SK-N-SH (cell line): ENCODE measurements around the gene OXSR1. TPM values are rescaled to one million over a fixed set of nuclear protein-coding genes. Genes with fewer than 3 reads are reported as not detected.

ENCODE experiments used
- CTCF ChIA-PET: fragments of 300-600, 350-600 bp; formaldehyde crosslinking; extraction: SDS; loops from one replicate; lab custom pipeline; 2021; lab: Yijun Ruan, JAX
- POLR2A ChIA-PET: fragments of 350-600 bp; sonication (Branson Sonifier 250); formaldehyde crosslinking; extraction: SDS; loops from one replicate; lab custom pipeline; 2020; ENCODE audit warnings: antibody characterized with exemption, inconsistent platforms; lab: Yijun Ruan, JAX
- DNase-seq: peaks from one replicate; pipeline ENCODE4 v3.0.0; 2012
- H2AFZ ChIP-seq: fragments of 200-600 bp; sonication (generic); 2 replicates; pipeline ENCODE4 v1.8.1; 2016; ENCODE audit warnings: antibody characterized with exemption, mild to moderate bottlenecking, low read depth
- H3F3A ChIP-seq: fragments of 200-600 bp; sonication (generic); replicated peaks from 2 replicates; pipeline ENCODE3; 2016; ENCODE audit warnings: antibody characterized with exemption, mild to moderate bottlenecking; ENCODE audit not compliant: insufficient read depth
- H3K27ac ChIP-seq, 2 experiments: fragments of 200-500 bp in 1 of 2; fragments of 200-600 bp in 1 of 2; sonication (Bioruptor generic) in 1 of 2; sonication (generic), shearing (Covaris generic) in 1 of 2; 2 replicates each; pipeline versions ENCODE4 v1.5.1 to v1.6.1; 2014 to 2016; ENCODE audit warnings: low read depth in 2 of 2, inconsistent platforms in 1 of 2, low read length in 1 of 2, mild to moderate bottlenecking in 1 of 2, mixed read lengths in 1 of 2
- H3K27me3 ChIP-seq: fragments of 200-600 bp; sonication (generic), shearing (Covaris generic); 2 replicates; pipeline ENCODE4 v1.6.1; 2016; ENCODE audit warnings: mixed run types; ENCODE audit not compliant: insufficient read depth
- H3K36me3 ChIP-seq, 2 experiments: fragments of 200-500 bp in 1 of 2; fragments of 200-600 bp in 1 of 2; sonication (Bioruptor generic) in 1 of 2; sonication (generic) in 1 of 2; replicated peaks in 1 of 2; 2 replicates each; pipeline versions ENCODE3 to v1.5.1; 2014 to 2016; ENCODE audit warnings: low read length in 1 of 2, mild to moderate bottlenecking in 1 of 2; ENCODE audit not compliant: insufficient read depth in 2 of 2, control insufficient read depth in 1 of 2
- H3K4me1 ChIP-seq, 2 experiments: fragments of 200-500 bp in 1 of 2; fragments of 200-600 bp in 1 of 2; sonication (Bioruptor generic) in 1 of 2; sonication (generic), shearing (Covaris generic) in 1 of 2; 2 replicates each; pipeline versions ENCODE4 v1.5.1 to v1.6.1; 2014 to 2016; ENCODE audit warnings: low read depth in 1 of 2, low read length in 1 of 2, mixed run types in 1 of 2; ENCODE audit not compliant: insufficient read depth in 2 of 2, control insufficient read depth in 1 of 2
- H3K4me2 ChIP-seq: fragments of 200-600 bp; sonication (generic), shearing (Covaris generic); 2 replicates; pipeline ENCODE4 v1.6.1; 2017; ENCODE audit warnings: mixed run types
- H3K4me3 ChIP-seq, 2 experiments: fragments of 200-500 bp in 1 of 2; fragments of 200-600 bp in 1 of 2; sonication (Bioruptor generic) in 1 of 2; sonication (generic), shearing (Covaris generic) in 1 of 2; 2 replicates each; pipeline versions ENCODE4 v1.5.1 to v1.8.1; 2014 to 2016; ENCODE audit warnings: low read depth in 2 of 2, inconsistent platforms in 1 of 2, low read length in 1 of 2, mild to moderate bottlenecking in 1 of 2, mixed read lengths in 1 of 2, moderate library complexity in 1 of 2
- H3K79me2 ChIP-seq: fragments of 200-600 bp; sonication (generic); 2 replicates; pipeline ENCODE4 v1.8.1; 2017; ENCODE audit warnings: mild to moderate bottlenecking; ENCODE audit not compliant: insufficient read depth
- H3K9ac ChIP-seq: fragments of 200-600 bp; sonication (generic); 2 replicates; pipeline ENCODE4 v1.6.1; 2017; ENCODE audit warnings: mixed run types
- H3K9me2 ChIP-seq: fragments of 200-600 bp; sonication (generic); 2 replicates; pipeline ENCODE4 v1.6.1; 2017; ENCODE audit warnings: mixed run types
- H3K9me3 ChIP-seq: fragments of 200-600 bp; sonication (generic); 2 replicates; pipeline ENCODE4 v1.6.1; 2017; ENCODE audit warnings: mixed run types, mild to moderate bottlenecking, moderate library complexity
- H4K20me1 ChIP-seq: fragments of 200-600 bp; sonication (generic); 2 replicates; pipeline ENCODE4 v1.6.1; 2017; ENCODE audit warnings: mild to moderate bottlenecking, mixed run types; ENCODE audit not compliant: insufficient read depth
- CHD2 ChIP-seq: fragments of 150-350 bp; IDR thresholded peaks from 2 replicates; pipeline ENCODE4 v1.6.1; 2018; ENCODE audit warnings: low read length; ENCODE audit not compliant: partially characterized antibody
- ELF1 ChIP-seq: IDR thresholded peaks from 2 replicates; pipeline ENCODE4 v1.4.0; 2012
- EZH2phosphoT487 ChIP-seq: fragments of 200-600 bp; sonication (generic); IDR thresholded peaks from 2 replicates; pipeline ENCODE4 v1.6.1; 2017; ENCODE audit warnings: low read depth, mixed run types, mild to moderate bottlenecking, antibody characterized with exemption, moderate library complexity, borderline replicate concordance
- FOXJ3 ChIP-seq: sonication (generic); formaldehyde crosslinking; IDR thresholded peaks from 2 replicates; pipeline ENCODE4 v1.5.1; 2020; ENCODE audit warnings: mild to moderate bottlenecking, missing genetic modification reagents
- GABPA ChIP-seq: IDR thresholded peaks from 2 replicates; pipeline ENCODE4 v1.4.0; 2012; ENCODE audit warnings: low read depth, mild to moderate bottlenecking
- GATA2 ChIP-seq: sonication (generic); formaldehyde crosslinking; IDR thresholded peaks from 2 replicates; pipeline ENCODE4 v1.5.0; 2020; ENCODE audit warnings: mild to moderate bottlenecking, missing genetic modification reagents
- JUND ChIP-seq: IDR thresholded peaks from 2 replicates; pipeline ENCODE4 v1.4.0; 2012
- NFIC ChIP-seq: IDR thresholded peaks from 2 replicates; pipeline ENCODE4 v1.4.0; 2012; ENCODE audit warnings: borderline replicate concordance
- RAD21 ChIP-seq: IDR thresholded peaks from 2 replicates; pipeline ENCODE4 v1.6.1; 2012; ENCODE audit warnings: mild to moderate bottlenecking, low read length
- RCOR1 ChIP-seq: fragments of 150-350 bp; IDR thresholded peaks from 2 replicates; pipeline ENCODE4 v1.6.1; 2017; ENCODE audit warnings: antibody characterized with exemption, low read length
- RXRA ChIP-seq: IDR thresholded peaks from 2 replicates; pipeline ENCODE4 v1.4.0; 2012; ENCODE audit warnings: low read depth, mild to moderate bottlenecking, borderline replicate concordance
- WGBS: methylation state at CpG from one replicate; pipeline ENCODE4 v1.1.6; 2017; ENCODE audit warnings: low lambda C conversion rate; 5-methylcytosine and 5-hydroxymethylcytosine counted together
- polyA plus RNA-seq, 3 experiments: library from polyadenylated mRNA; depleted of rRNA; stranded (reverse); fragments of >200 nt; gene quantifications; 2 replicates each; pipeline ENCODE4 v1.2.3, GENCODE V29; 2012
- TF ChIP-seq, protein P1 (sequence below): IDR thresholded peaks from 2 replicates; pipeline ENCODE4 v1.4.0; 2012; ENCODE audit warnings: low read depth
- TF ChIP-seq, protein P2 (sequence below): fragments of 150-350 bp; IDR thresholded peaks from 2 replicates; pipeline ENCODE4 v1.6.1; 2016; ENCODE audit warnings: mild to moderate bottlenecking, low read depth, low read length
- TF ChIP-seq, protein P3 (sequence below): IDR thresholded peaks from 2 replicates; pipeline ENCODE4 v1.6.1; 2012; ENCODE audit warnings: mild to moderate bottlenecking, low read depth, low read length, moderate library complexity
- TF ChIP-seq, protein P4 (sequence below): IDR thresholded peaks from 2 replicates; pipeline ENCODE4 v1.4.0; 2012; ENCODE audit warnings: low read depth, borderline replicate concordance
- TF ChIP-seq, protein P5 (sequence below): IDR thresholded peaks from 2 replicates; pipeline ENCODE4; 2012

The OXSR1 gene
- polyA plus RNA-seq, 1 of the 3 experiments (the other 2 are of a cell fraction): 22.3 TPM

DNA sequence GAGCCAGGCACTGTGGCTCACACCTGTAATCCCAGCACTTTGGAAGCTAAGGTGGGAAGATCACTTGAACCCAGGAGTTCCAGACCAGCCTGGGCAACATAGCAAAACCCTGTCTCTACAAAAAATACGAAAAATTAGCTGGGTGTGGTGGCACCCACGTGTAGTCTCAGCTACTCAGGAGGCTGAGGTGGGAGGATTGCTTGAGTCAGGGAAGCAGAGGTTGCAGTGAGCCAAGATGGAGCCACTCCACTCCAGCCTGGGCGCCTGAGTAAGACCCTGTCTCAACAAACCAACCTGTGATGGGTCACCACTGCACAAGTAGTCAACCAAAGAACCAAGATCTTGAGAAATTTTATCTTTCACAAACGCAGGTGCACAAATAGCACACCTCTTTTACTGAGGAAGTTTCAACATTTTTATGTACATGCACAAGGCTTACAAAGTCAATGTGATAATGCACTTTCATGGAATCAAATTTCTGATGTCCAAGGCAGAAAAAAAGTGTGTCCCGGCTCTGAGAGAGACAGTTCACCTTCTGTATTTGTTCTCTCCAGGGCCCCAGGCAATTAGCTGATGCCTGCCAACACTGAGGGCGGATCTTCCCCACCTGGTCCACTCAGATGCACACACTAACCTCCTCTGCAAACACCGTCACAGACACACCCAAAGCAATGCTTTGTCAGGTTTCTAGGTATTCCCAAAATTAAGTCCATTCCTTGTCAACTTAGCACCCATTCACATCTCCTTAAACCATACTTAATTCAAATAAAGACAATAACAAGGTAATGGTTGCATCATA lies 40.8 kb upstream of the OXSR1 start:
- no peaks in the 10 kb centered on the region for H3K9me3 ChIP-seq
- CTCF ChIA-PET: no interaction called here
- no peak for DNase-seq
- H3K9me2 ChIP-seq: no peaks in the 10 kb centered on the region
- no peak overlapping the region for H3K4me3 ChIP-seq
- H2AFZ ChIP-seq: no peak overlapping the region
- POLR2A ChIA-PET: no interaction called here
- H3K4me2 ChIP-seq: no peak overlapping the region
- no peaks in the 10 kb centered on the region for H3F3A ChIP-seq
- peaks cover 26 to 67% of the 10 kb centered on the region in 2 experiments for H3K36me3 ChIP-seq
- H4K20me1 ChIP-seq: no peaks in the 10 kb centered on the region
- no peak overlapping the region for H3K27ac ChIP-seq
- 93% methylated on average over 7 of the region's 7 CpGs for WGBS
- H3K79me2 ChIP-seq: no peaks in the 10 kb centered on the region
- H3K4me1 ChIP-seq: no peaks in the 10 kb centered on the region
- no peak overlapping the region for H3K9ac ChIP-seq
- no peaks in the 10 kb centered on the region for H3K27me3 ChIP-seq
- TF ChIP-seq FOXJ3 (CRISPR knock-in tag) (no peak), RXRA (no peak), CHD2 (no peak), GABPA (no peak), GATA2 (CRISPR knock-in tag) (no peak), EZH2phosphoT487 (no peak)
- TF ChIP-seq, protein P1, sequence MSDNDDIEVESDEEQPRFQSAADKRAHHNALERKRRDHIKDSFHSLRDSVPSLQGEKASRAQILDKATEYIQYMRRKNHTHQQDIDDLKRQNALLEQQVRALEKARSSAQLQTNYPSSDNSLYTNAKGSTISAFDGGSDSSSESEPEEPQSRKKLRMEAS: no peak
- TF ChIP-seq, protein P2, sequence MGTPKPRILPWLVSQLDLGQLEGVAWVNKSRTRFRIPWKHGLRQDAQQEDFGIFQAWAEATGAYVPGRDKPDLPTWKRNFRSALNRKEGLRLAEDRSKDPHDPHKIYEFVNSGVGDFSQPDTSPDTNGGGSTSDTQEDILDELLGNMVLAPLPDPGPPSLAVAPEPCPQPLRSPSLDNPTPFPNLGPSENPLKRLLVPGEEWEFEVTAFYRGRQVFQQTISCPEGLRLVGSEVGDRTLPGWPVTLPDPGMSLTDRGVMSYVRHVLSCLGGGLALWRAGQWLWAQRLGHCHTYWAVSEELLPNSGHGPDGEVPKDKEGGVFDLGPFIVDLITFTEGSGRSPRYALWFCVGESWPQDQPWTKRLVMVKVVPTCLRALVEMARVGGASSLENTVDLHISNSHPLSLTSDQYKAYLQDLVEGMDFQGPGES: no peak

DNA sequence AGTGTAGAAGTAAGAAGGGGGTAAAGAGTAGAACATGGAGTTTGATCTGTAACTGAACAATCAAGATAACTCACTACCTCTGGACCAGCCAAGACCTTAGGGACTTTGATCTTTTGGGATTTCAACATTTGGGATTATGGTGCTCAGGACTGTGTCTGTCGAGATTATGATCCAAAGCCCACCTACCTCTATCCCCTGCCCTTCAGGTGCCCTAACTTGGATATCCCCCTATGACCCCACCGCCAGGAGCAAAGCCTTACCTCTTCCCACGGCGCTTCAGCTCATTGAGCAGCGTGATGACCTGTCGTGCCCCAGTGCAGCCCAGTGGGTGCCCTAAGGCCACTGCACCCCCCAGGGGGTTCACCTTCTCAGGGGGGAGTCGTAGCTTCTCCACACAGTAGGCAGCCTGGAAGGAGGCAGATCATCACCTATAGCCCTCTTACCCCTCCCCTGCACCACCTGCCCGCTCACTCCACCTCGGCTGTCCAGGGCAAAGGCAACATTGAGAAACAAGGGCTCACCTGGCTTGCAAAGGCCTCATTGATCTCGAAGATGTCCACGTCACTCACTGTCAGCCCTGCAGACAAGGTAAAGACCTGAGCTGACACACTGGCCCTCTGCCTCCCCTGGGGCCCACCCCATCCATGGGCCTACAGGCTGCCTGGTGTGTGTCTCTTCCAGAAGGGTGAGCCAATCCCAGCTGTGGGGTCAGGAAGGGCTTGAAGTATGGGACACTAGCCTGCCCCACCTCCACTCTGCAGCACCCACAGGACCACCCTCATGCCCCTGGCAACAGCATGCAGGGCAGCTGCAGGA lies 39.8 kb upstream of the OXSR1 start:
- CTCF ChIA-PET: interaction anchor here (1.5 kb wide), 1 partner anchor 7 kb away, joined by 3 read pairs; no protein-coding TSS in a partner anchor
- POLR2A ChIA-PET: no interaction called here

More for the DNA sequence above, 39.8 kb upstream of the OXSR1 start:
- no peaks in the 10 kb centered on the region for H3F3A ChIP-seq
- H2AFZ ChIP-seq: no peak overlapping the region
- no peak overlapping the region for H3K4me3 ChIP-seq
- peaks cover 33 to 73% of the 10 kb centered on the region in 2 experiments for H3K36me3 ChIP-seq
- no peaks in the 10 kb centered on the region for H3K4me1 ChIP-seq
- TF ChIP-seq RCOR1 (no peak), ELF1 (no peak), NFIC (no peak), FOXJ3 (CRISPR knock-in tag) (no peak), RAD21 (no peak), JUND (no peak)
- TF ChIP-seq, protein P3, sequence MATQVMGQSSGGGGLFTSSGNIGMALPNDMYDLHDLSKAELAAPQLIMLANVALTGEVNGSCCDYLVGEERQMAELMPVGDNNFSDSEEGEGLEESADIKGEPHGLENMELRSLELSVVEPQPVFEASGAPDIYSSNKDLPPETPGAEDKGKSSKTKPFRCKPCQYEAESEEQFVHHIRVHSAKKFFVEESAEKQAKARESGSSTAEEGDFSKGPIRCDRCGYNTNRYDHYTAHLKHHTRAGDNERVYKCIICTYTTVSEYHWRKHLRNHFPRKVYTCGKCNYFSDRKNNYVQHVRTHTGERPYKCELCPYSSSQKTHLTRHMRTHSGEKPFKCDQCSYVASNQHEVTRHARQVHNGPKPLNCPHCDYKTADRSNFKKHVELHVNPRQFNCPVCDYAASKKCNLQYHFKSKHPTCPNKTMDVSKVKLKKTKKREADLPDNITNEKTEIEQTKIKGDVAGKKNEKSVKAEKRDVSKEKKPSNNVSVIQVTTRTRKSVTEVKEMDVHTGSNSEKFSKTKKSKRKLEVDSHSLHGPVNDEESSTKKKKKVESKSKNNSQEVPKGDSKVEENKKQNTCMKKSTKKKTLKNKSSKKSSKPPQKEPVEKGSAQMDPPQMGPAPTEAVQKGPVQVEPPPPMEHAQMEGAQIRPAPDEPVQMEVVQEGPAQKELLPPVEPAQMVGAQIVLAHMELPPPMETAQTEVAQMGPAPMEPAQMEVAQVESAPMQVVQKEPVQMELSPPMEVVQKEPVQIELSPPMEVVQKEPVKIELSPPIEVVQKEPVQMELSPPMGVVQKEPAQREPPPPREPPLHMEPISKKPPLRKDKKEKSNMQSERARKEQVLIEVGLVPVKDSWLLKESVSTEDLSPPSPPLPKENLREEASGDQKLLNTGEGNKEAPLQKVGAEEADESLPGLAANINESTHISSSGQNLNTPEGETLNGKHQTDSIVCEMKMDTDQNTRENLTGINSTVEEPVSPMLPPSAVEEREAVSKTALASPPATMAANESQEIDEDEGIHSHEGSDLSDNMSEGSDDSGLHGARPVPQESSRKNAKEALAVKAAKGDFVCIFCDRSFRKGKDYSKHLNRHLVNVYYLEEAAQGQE: no peak
- TF ChIP-seq, protein P4, sequence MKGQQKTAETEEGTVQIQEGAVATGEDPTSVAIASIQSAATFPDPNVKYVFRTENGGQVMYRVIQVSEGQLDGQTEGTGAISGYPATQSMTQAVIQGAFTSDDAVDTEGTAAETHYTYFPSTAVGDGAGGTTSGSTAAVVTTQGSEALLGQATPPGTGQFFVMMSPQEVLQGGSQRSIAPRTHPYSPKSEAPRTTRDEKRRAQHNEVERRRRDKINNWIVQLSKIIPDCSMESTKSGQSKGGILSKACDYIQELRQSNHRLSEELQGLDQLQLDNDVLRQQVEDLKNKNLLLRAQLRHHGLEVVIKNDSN: no peak
- TF ChIP-seq, protein P5, sequence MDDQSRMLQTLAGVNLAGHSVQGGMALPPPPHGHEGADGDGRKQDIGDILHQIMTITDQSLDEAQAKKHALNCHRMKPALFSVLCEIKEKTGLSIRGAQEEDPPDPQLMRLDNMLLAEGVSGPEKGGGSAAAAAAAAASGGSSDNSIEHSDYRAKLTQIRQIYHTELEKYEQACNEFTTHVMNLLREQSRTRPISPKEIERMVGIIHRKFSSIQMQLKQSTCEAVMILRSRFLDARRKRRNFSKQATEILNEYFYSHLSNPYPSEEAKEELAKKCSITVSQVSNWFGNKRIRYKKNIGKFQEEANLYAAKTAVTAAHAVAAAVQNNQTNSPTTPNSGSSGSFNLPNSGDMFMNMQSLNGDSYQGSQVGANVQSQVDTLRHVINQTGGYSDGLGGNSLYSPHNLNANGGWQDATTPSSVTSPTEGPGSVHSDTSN: no peak
- H3K9me2 ChIP-seq: no peaks in the 10 kb centered on the region
- no peak overlapping the region for H3K27ac ChIP-seq
- no peaks in the 10 kb centered on the region for H3K27me3 ChIP-seq
- no peak for DNase-seq
- H4K20me1 ChIP-seq: no peaks in the 10 kb centered on the region
- H3K9ac ChIP-seq: no peak overlapping the region
- H3K4me2 ChIP-seq: no peak overlapping the region
- H3K79me2 ChIP-seq: no peaks in the 10 kb centered on the region
- 93% methylated on average over 11 of the region's 11 CpGs for WGBS
- H3K9me3 ChIP-seq: no peaks in the 10 kb centered on the region
